HL-60/S4 (cell line): ENCODE data around the gene FYN.
"Not testable (repeated sequence)": the region's sequence is repeated elsewhere in the genome, so short reads cannot be mapped to it uniquely, and the experiment has no call there.

Experiments used
- in situ Hi-C: fragments of 300-500 bp; cut with MboI; formaldehyde crosslinking; loops from 2 replicates; pipeline ENCODE4 v1.14.3; 2022; ENCODE audit warnings: low sequenced_read_pairs

Gene FYN

DNA sequence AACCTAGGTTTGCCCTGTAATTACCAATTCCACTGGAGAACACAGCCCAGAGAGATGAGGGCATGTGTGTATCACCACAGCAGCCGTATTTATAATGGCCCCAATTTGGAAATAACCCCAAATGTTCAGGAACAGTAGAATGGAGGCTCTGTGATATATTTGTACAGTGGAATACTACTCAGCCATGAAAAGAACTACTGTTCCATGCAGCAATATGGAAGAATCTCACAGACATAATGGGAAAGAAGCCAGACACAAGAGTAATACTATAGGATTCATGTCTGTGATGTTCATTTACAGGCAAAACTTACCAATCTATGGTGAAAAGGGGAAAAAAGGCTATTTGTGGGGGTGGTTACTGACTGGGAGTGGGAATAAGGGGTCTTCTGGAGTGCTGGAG is 183.8 kb downstream of the FYN start:
- in situ Hi-C loops, result no loop called here

DNA sequence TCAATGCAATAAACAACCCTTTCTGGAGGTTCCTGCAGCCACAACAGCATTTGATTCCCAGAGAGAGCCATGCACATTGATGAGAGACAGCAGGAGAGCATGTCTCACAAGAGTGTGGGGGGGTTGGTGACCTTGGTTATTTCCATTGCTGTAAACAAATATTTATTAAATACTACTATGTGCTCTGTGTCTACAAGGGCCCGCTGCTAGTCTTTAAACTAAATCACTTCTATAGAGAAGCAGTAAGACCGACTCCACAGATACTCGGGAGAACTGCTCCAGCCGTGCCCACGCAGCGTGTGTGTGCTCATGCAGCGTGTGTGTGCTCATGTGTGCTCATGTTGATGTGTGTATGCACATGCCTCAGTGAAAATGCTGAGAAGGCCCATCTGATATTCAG is 184.9 kb downstream of the FYN start:
- in situ Hi-C loops, result no loop called here

DNA sequence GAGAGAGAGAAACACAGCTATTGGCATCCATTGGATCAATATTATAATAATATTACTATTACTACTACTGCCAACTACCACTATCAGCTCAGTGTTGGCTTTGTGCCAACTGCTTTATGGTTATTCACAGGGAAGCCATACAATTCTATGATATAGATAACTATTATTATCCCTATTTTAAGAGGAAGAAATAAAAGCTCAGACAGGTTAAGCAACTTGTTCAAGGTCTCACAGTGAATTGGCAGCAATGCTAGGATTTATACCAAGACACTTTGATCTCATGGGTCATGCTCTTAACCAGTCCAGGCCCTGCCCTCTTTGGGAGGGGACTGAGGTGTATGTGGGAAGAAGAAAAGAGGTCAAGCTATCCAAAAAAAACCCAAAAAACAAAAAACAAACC is 185.6 kb downstream of the FYN start:
- in situ Hi-C loops, result no loop called here

DNA sequence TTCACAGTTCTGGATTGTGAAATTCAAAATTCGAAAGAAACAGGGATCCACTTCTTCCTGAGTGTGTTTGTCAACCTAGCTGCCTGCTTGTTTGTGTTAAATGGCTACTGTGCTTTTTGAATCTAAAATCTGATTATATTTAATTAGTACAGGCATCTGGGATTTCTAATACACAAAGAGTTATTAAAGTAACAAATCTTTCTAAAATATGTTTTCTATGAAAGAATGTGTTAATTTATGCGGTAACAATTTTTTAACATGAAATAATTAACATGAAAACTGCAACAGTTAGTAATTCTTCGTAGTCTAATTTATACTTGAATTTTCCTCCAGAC is 186.4 kb downstream of the FYN start:
- in situ Hi-C loops, result no loop called here

DNA sequence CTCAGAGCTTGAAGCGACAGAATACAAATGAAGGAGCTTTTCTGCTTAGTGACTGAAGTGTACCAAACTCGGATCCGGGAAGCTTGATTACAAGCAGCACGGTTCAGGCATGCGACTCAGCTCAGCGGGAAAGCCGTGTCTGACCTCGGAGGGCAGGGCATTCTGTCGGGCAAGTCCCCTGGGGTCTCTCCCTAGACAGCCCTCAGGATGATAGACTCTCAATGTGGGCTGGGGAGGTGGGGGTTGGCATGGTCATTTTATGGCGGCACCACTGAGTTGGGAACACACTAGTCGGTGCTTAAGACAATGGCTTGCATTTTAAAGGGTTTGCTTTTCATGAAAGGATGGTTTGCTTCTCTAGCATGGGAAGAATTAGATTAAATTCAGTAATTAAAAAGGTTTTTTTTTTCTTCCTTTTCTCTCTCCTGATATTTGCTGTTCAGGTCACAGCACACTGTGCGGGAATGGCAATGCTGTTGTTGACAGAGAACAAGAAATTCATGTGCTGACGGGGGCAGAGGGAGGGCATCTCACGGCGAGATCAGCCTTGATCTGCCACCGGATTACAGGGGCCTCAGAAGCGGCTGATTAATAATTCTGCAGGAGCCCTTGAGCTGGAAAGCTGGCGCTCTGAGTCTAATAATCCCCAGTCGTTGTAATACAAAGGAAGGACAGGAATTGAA is 186.9 kb downstream of the FYN start:
- in situ Hi-C loops, result no loop called here

DNA sequence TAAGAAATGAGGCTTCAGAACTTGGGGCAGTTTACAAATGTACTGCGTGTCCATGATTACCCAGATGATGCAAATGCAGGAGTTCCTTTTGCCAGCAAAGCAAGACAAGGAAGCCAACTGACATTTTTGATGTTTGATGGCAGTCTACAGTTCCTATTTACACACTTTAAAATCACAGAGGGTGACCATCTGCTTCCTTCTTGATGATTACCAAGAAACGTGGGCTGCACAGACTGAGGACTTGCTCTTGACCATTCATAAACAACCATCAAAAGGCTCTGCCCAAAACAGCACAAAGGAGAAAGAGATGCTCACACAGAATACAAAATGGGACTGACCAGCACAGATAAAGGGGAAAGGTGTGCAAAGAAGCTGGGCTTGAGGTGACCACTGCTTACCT is 187.7 kb downstream of the FYN start:
- in situ Hi-C loops, result no loop called here

DNA sequence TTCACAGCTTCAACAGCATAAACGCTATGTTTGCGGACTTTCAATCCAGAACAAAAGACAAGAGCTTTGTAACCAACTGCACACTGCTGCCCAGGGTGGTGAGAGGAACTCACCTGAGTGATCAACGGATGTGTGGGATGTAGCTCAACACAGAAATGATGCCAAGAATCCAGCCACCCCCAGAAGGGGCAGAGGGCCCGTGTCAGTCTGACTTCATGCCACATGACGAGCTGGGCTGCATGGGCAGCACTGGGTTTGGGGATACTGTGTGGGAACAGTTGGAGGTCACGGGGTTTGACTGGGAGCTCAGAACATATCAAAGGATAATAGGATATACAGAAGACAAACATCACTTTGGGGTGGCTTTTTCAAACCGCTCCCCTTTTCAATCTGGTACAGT is 188.2 kb downstream of the FYN start:
- in situ Hi-C loops, result no loop called here

DNA sequence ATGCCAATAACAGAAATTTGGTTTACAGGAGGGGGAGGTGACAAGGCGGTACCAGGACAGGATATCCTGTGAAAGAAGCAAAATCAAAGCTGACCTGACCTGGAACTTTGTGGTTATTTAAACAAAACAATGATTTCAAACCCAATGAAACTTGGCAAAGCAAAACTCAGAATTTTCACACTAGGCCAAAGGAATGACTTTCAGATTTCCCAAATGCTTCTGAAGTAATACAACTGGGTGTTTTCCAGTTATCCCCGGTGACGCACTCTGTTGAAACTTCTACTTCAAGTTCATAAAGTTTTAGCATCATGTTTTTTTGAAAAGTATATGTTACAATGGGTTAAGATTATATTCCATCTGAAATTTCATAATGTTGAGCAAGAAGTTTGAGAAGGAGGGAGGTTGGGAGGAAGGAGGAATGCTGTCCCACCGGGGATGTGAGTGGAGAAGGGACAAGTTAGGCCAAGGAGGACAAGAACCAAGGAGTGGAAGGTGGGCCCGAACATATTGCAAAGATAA is 189.4 kb downstream of the FYN start:
- in situ Hi-C loops, result no loop called here

DNA sequence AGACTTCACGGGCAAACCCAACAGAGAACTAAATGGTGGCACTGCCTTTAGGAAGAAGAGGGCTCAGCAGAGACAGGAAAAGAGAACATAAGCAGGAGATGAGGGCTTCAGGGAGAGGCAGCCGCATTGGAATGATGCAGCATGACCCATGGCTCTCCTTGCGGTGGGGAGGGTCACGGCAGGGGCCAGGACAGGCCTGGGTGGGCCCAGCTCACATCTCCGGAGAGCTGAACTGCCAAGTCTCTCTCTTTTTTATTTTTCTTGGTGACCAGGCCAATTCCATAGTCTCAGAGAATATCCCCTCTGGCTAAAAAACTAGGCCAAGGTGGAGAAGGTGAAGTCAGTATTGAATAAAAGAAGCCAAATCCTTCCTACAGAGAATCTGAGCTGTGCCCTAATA is 190.1 kb downstream of the FYN start:
- in situ Hi-C loops, result no loop called here

DNA sequence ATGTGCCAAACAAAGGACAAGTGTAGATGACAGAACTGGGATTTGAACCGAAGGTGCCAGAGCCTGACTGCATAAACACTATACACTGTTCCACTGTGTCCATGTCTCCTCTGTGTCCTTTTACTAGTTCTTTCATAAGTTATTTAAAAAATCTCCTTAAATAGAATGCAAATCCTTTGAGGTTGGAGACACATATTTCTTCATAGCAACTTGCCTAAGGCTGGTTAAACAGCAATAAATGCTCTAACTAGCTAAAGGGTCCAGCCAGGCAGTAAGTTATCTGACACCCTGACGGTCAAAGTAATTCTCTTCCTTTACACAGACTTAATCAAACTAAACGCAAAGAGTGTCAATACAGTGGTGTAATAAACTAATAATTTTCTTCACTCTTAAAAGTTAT is 191.4 kb downstream of the FYN start:
- in situ Hi-C loops, result no loop called here

DNA sequence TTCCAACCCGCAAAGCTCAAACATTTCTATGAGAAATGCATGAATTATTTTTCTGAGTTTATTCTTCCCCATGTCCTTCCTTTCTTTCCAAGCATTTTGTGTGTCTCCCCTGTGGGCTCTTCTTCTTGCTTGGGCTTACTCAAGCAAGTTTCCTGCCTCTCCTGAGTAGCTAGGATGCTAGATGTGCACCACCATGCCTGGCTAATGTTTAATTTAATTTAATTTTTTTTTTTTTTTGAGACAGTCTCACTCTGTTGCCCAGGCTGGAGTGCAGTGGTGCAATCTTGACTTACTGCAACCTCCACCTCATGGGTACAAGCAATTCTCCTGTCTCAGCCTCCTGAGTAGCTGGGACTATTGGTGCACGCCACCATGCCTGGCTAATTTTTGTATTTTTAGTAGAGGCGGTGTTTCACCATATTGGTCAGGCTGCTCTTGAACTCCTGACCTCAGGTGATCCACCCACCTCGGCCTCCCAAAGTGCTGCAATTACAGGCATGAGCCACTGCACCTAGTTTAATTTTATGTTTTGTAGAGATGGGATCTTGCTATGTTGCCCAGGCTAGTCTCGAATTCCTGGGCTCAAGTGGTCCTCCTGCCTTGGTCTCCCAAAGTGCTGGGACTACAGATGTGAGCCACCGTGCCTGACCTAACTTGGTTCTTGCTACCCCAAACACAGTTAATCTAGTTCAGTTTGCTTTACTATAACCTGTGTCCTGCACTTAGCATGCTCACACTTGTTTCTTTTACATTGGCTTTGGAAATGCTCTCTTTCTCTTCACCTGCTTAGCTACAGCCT is 192.2 kb downstream of the FYN start:
- in situ Hi-C loops, result not testable (repeated sequence)

DNA sequence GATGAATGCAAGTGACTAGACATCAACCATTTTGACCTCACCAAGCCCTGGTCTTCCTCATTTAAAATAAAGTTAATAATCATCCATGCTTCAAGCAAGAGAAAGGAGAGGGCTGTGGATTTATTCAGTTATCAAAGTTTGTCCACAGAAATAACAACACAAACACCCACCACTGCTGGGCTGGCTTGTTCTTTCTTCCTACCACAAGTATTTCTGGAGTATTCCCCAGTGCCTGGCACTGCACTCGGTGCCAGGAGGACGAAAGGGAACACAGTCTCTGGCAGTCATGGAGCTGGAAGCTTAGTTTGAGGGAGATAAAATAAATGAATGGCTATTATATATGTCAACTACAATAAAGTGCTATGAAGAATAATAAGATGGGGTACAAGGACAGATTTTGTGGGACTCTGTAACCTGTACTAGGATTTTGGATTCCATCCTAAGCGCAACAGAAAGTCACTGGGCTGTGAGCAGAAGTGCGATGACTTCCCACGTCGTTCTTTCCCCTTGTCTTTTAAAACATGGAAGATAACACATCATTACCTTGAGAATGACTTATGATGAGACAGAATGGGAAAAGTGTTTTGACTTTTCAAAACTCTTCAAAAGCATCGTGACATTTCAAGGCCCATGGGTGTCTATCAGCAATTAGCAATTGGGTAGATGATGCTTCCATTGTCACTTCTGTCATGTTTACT is 193.1 kb downstream of the FYN start:
- in situ Hi-C loops, result no loop called here

DNA sequence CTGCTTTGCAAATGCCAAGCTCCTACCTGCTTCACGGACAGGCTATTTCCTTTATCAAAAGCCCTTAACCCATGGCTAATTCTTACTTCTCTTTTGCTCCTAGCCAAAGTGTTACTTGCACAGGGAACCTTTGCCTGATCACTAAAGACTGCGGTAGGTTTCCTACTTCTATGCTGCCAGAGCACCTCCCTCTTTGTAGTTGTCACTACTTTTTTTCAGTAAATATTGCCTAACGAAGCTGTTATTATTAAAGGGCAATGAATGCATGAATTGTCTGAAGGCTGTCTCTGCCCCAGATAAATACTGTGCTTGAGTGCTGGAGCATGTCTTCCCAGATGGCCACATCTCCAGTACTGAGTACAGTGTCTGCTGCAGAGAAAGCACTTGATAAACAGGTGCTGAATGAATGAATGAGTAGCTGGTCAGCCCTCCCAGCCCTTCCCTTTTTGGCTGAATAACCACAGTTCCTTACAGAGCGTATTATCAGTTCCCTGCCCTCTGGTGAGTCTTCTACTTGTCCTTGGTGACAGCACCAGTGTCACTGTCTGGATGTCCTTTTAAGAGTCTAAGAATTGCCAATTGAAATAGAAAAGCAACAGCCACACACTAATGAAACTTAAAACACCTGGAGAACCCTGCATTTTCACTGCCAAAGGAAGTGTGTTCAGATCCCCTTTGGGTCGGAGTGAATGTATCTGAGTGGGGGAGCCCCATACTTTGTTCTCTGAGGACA is 194.0 kb downstream of the FYN start:
- in situ Hi-C loops, result no loop called here

DNA sequence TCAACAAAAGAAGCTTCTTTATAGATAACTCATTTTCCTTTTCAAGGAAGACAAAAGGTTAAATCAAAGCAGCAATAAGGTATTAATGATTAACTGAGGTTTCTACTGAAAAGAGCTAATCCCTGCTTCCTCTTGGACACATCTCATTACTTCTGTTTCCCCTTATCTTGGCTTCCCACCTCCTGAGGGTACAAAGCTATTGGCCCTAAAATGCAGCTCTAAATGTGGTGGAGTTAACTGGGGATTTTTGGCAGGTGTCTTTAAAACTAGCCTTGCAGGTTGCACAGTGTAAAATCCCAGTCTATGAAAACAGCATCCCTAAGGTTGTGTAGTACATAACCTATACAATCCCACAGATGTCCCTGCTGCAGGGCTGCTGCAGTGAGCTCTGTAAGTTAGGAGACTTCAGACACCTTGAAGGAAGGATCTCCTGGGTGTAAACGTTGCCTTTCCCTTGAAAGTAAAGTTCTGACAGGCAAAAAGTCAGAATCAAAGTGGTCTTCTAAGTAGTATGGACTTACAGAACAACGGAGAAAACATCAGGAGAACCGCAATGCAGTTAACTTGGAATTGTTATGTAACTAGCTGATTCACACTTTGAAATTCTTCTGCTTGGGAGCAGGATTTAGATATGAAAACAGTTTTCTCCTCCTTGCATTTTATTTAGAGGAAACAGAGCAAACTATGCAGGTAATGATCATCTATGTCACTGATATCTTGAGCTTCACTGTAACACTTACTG is 195.8 kb downstream of the FYN start:
- in situ Hi-C loops, result no loop called here

DNA sequence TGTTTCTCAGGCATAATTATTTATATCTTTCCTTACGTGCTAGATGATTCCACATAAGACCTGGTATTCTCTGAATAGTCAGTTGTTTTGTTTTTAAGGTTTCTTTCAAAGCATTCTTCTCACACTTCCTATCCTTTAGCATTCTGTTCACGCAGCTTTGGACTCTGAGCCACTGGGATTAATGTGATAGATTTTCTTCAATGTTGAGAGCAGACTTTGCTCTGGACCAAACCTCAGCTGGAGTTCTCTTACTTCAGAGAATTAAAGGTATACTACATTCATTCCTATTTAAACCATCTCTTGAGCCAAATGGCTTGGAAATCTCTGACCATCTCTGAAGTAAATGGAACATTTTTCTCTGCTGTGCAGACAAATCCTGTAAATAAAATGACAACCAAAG is 196.9 kb downstream of the FYN start:
- in situ Hi-C loops, result no loop called here

DNA sequence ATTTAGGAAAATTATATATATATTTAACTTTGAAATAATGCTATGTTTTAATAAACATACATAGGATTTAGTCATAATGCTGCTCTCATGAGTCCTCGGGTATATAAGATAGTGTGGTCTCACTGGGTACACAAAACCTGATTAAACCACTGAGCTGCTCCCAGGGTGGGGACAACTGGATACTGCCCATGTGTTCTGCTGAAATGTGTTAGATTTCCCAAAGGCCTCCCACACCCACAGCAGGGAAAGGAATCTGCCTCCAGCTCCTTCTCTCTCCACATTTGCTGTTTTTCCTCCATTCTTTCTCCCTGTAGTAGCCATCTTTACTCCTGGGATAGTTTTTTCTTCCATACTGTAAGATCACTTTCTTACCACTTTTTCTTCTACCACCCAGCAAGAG is 198.4 kb downstream of the FYN start:
- in situ Hi-C loops, result no loop called here

DNA sequence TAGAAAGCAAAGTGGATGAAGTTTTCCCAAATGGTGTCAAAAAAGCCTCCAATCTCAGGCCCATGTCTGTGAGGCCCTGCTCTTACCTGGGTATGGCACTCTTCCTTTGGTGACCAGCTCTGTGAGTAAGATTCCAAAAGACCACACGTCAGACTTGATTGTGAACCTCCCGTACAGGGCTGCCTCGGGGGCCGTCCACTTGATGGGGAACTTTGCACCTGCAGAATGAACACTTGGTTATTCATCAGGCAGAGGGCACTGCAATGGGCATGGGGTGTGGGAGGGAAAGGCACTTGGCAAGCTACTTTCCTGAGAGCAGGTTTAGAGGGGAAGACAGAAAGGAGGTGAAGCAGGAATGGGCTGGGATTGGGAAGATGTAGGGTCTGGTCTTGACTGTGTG is 198.8 kb downstream of the FYN start:
- in situ Hi-C loops, result no loop called here

DNA sequence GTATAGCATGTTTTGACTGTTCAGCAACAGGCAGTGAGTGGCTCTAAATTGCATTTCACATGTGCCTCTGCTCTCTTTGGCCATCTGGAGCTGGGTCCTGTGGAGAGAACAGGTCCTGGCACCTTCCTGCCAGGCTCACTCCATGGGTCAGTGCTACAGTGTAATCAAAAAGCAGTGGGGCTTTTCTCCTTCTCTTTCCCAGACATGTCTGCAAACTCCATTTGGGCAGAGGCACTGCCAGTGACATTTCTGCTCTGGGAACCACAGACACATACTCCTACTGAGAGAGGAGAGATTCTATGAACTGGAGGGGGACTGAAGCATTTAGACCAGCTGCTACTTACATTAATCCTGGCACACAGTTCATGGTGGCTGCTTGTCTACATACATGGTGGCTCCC is 199.3 kb downstream of the FYN start:
- in situ Hi-C loops, result no loop called here

DNA sequence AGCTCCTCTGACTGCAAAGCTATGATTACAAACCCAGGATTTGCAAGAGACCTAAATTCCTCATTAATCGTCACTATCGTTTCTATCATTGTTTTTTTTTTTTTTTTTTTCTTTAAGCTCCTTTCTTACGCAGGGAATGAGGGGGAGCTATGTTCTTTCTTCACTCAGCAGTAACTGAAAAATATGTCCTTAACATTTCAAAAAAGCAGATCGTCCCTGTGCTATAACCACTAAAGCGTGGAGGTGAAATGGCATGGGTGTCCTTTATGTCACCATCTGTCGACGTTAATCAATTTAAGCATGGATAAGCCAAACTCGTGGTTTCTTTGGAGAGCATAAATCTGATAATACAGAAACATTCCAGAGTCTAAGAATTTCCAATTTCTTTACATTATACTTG is 199.7 kb downstream of the FYN start:
- in situ Hi-C loops, result no loop called here

DNA sequence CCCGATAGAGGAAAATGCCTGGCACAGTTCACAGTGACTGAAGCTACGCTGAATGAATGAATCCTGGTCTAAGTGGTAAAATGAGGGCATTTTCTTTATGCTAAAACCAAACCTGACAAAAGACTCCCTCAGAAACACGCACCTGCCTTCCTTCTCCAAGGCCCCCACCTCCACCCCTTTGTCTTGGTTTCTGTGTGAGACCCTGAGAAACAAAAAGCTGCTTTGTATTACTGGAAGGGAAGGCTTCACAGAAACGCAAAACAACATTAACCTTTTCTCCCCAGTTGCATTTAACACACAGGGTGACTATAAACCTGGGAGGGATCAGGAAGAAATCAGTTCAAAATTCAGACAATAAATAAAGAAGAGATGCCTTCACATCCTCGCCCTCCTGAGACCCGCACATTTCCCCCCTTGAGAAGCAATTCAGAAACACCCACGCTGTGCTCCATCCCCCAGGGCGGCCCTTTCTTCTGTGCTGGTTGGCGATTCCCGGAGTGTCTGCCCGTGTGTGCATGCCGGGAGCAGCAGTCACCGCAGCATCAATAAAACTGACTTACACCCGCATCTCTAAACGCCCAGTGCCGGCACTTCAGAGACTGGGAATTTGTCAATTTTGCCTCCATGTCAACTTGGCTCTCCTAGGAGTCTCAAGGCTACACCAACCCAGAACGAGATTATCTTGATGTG is 200.3 kb downstream of the FYN start:
- in situ Hi-C loops, result no loop called here
